ENCODE measurements around the gene CAPN5. TPM values are rescaled to one million over a fixed set of nuclear protein-coding genes. Genes with fewer than 3 reads are reported as not detected.

Gene CAPN5
- total and polyA plus RNA-seq, 10 of the 15 experiments (the other 5 are each of a cell fraction or from before 2014, with no cell fraction given) = 0.02 to 0.33 (median 0.07) TPM; not detected in 3

- intact Hi-C loops (cut with micrococcal nuclease; ENCODE audit: unreplicated experiment) = no loop called here
- H3K9ac ChIP-seq (ENCODE audit: control insufficient read depth, insufficient read depth, low read length) = no peak overlapping the region
- no peaks in the 10 kb centered on the region; the same call in 2 of the 3 replicates for H3K9me3 ChIP-seq (replicated peaks; ENCODE audit: control insufficient read depth, insufficient read depth, low read length)
- H3K36me3 ChIP-seq (ENCODE audit: control insufficient read depth in 2 of 2, insufficient read depth in 2 of 2, low read length in 1 of 2) = no peaks in the 10 kb centered on the region
- H3K27ac ChIP-seq (ENCODE audit: control insufficient read depth, insufficient read depth) = no peak overlapping the region
- ATAC-seq (no peak), DNase-seq (ENCODE audit: low read depth, low spot score) (no peak), FAIRE-seq (no peak)
- ChIA-PET RAD21 (ENCODE audit: unreplicated experiment) (interaction anchor here (0.9 kb wide), 1 partner anchor 25 kb away, joined by 3 read pairs; no protein-coding TSS in a partner anchor), CTCF (interaction anchor here (0.6 to 1.8 kb wide), 5 partner anchors 13 to 118 kb away, joined by 3 to 11 read pairs (median 3); no protein-coding TSS in a partner anchor), SMC1A (ENCODE audit: uncharacterized antibody, unreplicated experiment) (interaction anchor here (1.7 to 4.6 kb wide), 2 partner anchors 12 to 118 kb away, joined by 5 to 28 read pairs; no protein-coding TSS in a partner anchor), POLR2A (no interaction called here)
- no peaks in the 10 kb centered on the region for H4K20me1 ChIP-seq (ENCODE audit: control insufficient read depth, insufficient read depth)
- in situ Hi-C loops (cut with MboI) = no loop called here
- peaks cover 1 to 4% of the 10 kb centered on the region in 2 experiments; a peak in 3 of 4 replicates for H3K27me3 ChIP-seq (replicated peaks in 1 of 2; ENCODE audit: control insufficient read depth in 2 of 2, insufficient read depth in 2 of 2, low read length in 1 of 2)
- peaks cover 6% of the 10 kb centered on the region for H3K4me1 ChIP-seq (ENCODE audit: control insufficient read depth, insufficient read depth, low read length)
- BruUV-seq (replicated peaks) = no TSS peak
- no peaks in the 10 kb centered on the region for H3K79me2 ChIP-seq (ENCODE audit: control insufficient read depth, insufficient read depth, low read length)
- H2AFZ ChIP-seq (ENCODE audit: control insufficient read depth, low read depth, low read length) = no peak overlapping the region
- no peak for TF ChIP-seq MEF2B (IDR thresholded peaks at IDR 0.05; ENCODE audit: partially characterized antibody, poor library complexity, severe bottlenecking)
- TF ChIP-seq ZBTB4 (CRISPR knock-in tag; IDR thresholded peaks at IDR 0.05) = no peak
- 57% methylated on average over 10 of the region's 10 CpGs for WGBS (ENCODE audit: insufficient coverage, insufficient replicate concordance, low lambda C conversion rate, missing lambda C conversion rate)
- H3K4me2 ChIP-seq (ENCODE audit: control insufficient read depth, insufficient read depth) = no peak overlapping the region
- no peak overlapping the region for H3K4me3 ChIP-seq
Observed at GRCh38 chr11:77037057-77037456, 29.7 kb upstream of the CAPN5 start.
